Muscle layer of duodenum (tissue), 2 donors: ENCODE results near the gene MIXL1.
"Not testable (repeated sequence)": the region's sequence is repeated elsewhere in the genome, so short reads cannot be mapped to it uniquely, and the experiment has no call there.

Source experiments
- H3K27ac ChIP-seq: one replicate; pipeline ENCODE4 v1.7.0; 2013; ENCODE audit warnings: mild to moderate bottlenecking, low read length
- H3K27me3 ChIP-seq: one replicate; pipeline ENCODE4 v1.7.0; 2013; ENCODE audit warnings: low read depth, mild to moderate bottlenecking, control low read depth, low read length
- H3K36me3 ChIP-seq, 2 donors: one replicate each; pipeline ENCODE4 v1.7.0; 2013; ENCODE audit warnings: low read length in 2 of 2, control low read depth in 1 of 2, mild to moderate bottlenecking in 1 of 2; ENCODE audit not compliant: insufficient read depth in 2 of 2, control insufficient read depth in 1 of 2
- H3K4me1 ChIP-seq, 2 donors: one replicate each; pipeline ENCODE4 v1.7.0; 2013; ENCODE audit warnings: low read length in 2 of 2, mild to moderate bottlenecking in 2 of 2, control low read depth in 1 of 2, moderate library complexity in 1 of 2; ENCODE audit not compliant: insufficient read depth in 2 of 2, control insufficient read depth in 1 of 2
- H3K4me3 ChIP-seq, 2 donors: one replicate each; pipeline ENCODE4 v1.7.0; 2013; ENCODE audit warnings: low read length in 2 of 2, low read depth in 1 of 2, mild to moderate bottlenecking in 1 of 2
- H3K9me3 ChIP-seq, 2 donors: one replicate each; pipeline ENCODE4 v1.7.0; 2013; ENCODE audit warnings: low read length in 2 of 2, control low read depth in 1 of 2, mild to moderate bottlenecking in 1 of 2; ENCODE audit not compliant: control insufficient read depth in 1 of 2
- donor health status: healthy.

The MIXL1 gene

DNA sequence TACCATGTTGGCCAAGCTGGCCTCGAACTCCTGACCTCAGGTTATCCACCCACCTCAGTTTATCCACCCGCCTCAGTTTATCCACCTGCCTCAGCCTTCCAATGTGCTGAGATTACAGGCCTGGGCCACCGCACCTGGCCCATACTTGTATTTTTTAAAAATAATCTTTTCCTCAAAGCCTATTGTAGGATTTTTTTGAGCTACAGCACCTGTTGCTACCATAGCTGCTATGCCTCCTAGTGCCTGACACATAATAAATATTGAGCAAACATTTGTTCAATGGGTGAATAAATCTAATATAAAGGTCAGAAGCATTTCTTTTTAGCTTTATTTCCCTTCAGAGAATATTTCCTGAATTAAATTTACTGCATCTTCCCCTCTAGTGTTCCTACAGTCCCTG is 21.2 kb upstream of the MIXL1 start:
- Histone ChIP-seq H3K36me3 (no peaks in the 10 kb centered on the region), H3K9me3 (no peaks in the 10 kb centered on the region), H3K27ac (no peak overlapping the region), H3K4me1 (no peaks in the 10 kb centered on the region), H3K27me3 (no peaks in the 10 kb centered on the region), H3K4me3 (no peak overlapping the region)

DNA sequence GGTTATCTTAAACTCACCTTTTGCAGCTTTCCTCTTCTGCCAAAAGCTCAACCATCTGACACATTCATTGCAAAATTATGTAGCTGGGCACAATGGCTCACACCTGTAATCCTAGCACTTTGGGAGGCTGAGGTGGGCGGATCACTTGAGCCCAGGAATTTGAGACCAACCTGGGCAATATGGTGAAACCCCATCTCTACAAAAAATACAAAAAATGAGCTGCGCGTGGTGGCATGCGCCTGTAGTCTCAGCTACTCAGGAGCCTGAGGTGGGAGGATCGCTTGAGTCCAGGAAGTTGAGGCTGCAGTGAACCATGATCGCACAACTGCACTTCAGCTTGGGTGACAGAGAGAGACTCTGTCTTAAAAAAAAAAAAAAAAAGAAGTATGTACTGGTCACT is 20.8 kb upstream of the MIXL1 start:
- not testable (repeated sequence) for H3K4me1 ChIP-seq, H3K4me3 ChIP-seq

DNA sequence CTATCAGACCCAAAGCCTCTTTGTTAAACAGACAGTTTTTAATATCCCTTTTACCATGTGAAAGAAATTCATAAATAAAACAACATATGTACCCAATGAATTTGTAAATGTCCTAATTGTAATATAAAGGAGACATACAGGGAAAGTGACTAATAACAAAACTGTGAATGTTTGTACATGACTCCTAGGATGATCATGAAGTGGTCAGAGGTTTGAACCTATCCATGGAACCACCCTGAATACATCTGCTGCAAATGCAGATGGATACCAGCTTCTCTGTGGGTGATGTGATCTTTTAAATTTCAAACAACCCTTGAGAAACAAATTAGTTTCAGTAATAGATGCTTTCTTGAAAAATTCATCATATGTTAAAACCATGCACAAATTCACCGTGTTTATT is 20.2 kb upstream of the MIXL1 start:
- no peaks in the 10 kb centered on the region for H3K27me3 ChIP-seq
- no peaks in the 10 kb centered on the region for H3K36me3 ChIP-seq
- H3K27ac ChIP-seq = no peak overlapping the region
- H3K9me3 ChIP-seq = no peaks in the 10 kb centered on the region
- no peak overlapping the region for H3K4me3 ChIP-seq
- no peaks in the 10 kb centered on the region for H3K4me1 ChIP-seq

More for the DNA sequence above, 20.8 kb upstream of the MIXL1 start:
- not testable (repeated sequence) for H3K9me3 ChIP-seq, H3K36me3 ChIP-seq, H3K27me3 ChIP-seq, H3K27ac ChIP-seq

DNA sequence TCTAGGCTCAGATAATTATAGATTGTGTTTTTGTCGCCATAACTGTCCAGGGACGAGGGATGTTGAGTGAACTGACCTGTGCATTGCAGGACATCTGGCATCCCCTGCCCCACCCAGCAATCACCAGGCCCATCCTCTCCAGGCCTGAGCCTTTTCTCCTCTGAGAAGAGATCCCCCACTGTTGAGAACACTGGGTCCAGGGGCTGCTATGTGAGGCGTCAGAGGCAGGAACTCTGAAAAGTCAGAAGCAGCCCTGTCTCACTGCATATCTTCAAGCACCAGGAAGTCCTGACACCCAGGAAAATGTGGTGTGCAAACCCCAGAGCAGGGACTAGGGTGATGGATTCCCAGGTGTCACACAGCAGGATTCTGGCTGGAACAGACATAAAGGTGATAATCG is 19.8 kb upstream of the MIXL1 start:
- Histone ChIP-seq H3K36me3 (no peaks in the 10 kb centered on the region), H3K4me1 (no peaks in the 10 kb centered on the region), H3K9me3 (no peaks in the 10 kb centered on the region), H3K27ac (no peak overlapping the region), H3K4me3 (no peak overlapping the region), H3K27me3 (no peaks in the 10 kb centered on the region)

DNA sequence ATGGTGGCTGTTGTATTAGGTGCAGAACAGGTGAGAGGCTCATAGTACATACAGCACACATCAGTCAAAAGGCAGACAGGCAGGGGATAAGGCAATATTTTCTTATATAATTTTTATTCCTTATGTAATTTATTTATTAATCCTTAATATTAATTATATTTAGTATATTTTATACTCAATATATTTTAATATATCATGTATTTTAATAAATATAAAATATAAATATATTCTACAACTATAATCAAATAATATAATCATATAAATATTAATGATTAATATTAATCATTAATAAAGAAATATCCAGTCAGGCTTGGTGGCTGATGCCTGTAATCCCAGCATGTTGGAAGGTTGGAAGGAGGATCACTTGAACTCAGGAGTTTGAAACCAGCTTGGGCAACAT is 19.3 kb upstream of the MIXL1 start:
- H3K27me3 ChIP-seq = no peaks in the 10 kb centered on the region
- no peak overlapping the region for H3K4me3 ChIP-seq
- H3K9me3 ChIP-seq = no peaks in the 10 kb centered on the region
- no peaks in the 10 kb centered on the region for H3K36me3 ChIP-seq
- H3K27ac ChIP-seq = no peak overlapping the region
- H3K4me1 ChIP-seq = no peaks in the 10 kb centered on the region

DNA sequence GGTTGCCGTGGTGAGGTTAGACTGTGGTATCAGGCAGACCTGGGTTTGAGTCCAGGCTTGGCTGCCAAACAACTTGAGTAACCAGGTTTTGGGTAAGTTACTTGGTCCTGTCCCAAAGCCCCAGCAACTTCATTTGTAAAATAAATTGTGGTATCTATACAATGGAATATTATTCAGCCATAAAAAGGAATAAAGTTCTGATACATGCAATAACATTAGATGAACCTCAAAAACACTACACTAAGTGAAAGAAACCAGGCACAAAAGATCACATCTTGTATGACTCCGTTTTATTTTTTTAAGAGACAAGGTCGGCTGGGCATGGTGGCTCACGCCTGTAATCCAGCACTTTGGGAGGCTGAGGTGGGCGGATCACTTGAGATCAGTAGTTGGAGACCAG is 16.4 kb upstream of the MIXL1 start:
- H3K9me3 ChIP-seq = no peaks in the 10 kb centered on the region
- no peak overlapping the region for H3K27ac ChIP-seq
- H3K27me3 ChIP-seq = no peaks in the 10 kb centered on the region
- H3K4me1 ChIP-seq = no peaks in the 10 kb centered on the region
- no peak overlapping the region for H3K4me3 ChIP-seq
- H3K36me3 ChIP-seq = no peaks in the 10 kb centered on the region

DNA sequence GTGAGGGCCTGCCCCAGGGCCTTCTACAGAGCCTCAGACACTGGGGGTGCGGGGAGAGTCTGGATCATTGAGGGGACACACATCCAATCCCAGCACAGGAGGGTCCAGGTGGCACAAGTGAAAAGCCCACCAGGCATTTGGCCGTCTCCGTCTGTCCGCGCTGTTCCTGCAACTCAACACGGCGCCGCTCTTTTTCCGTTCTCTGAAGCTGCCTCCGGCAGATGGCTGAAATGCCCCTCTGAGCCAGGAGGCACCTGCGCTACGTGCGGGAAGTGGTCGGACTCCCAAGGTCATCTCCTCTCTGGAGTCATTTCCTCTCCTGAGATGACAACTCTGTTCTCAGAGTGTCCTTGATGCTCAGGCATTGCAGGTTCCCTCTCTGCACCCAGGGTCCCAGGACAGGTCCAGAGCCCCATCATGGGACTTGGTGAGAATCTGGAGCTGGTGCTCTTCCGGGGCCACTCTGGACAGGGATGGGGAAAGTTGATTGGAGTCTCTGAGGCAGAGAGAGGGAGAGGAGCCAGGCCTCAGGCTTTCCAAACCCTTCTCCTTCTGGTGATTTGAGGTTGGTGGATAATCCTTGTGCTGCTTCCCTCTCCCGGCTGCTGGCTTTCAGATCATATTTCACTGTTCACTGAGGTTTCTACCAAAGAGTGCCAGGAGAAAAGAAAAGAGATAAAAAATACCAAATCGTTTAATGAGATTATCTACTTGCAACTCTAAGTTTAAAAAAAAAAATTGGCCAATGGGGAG is 14.0 kb upstream of the MIXL1 start:
- Histone ChIP-seq H3K4me3 (no peak overlapping the region), H3K9me3 (no peaks in the 10 kb centered on the region), H3K4me1 (no peaks in the 10 kb centered on the region), H3K36me3 (no peaks in the 10 kb centered on the region), H3K27me3 (no peaks in the 10 kb centered on the region), H3K27ac (no peak overlapping the region)

DNA sequence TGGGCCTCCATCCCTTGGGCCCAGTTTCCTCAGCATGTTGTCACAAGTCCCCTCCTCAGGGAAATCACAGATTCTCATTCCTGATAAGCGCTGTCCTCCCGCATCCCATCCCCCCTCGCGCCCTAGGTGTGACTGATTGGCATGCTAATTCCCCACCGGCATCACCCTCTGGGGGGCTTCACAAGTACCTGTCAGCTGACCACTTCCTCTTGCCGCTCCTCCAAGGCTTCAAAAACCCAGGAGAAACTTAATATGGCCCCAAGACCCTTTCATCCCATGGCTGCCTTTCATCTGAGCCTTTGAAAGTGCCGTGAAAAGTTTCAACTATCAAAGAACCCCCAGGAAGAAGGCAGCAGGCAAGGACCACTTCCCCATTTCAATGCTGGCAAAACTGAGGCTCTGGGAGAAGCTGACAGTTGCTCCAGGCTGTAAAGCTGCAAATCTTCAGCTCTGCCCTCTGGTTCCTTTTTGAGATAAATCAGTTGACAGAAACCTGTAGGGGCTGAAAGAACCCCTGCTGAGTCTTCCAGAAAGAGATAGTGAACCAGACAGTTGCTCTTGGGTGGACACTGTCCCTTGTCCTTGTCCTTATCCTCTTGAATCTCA is 12.8 kb upstream of the MIXL1 start:
- Histone ChIP-seq H3K9me3 (no peaks in the 10 kb centered on the region), H3K27me3 (no peaks in the 10 kb centered on the region), H3K4me1 (no peaks in the 10 kb centered on the region), H3K36me3 (no peaks in the 10 kb centered on the region), H3K27ac (no peak overlapping the region), H3K4me3 (no peak overlapping the region)

DNA sequence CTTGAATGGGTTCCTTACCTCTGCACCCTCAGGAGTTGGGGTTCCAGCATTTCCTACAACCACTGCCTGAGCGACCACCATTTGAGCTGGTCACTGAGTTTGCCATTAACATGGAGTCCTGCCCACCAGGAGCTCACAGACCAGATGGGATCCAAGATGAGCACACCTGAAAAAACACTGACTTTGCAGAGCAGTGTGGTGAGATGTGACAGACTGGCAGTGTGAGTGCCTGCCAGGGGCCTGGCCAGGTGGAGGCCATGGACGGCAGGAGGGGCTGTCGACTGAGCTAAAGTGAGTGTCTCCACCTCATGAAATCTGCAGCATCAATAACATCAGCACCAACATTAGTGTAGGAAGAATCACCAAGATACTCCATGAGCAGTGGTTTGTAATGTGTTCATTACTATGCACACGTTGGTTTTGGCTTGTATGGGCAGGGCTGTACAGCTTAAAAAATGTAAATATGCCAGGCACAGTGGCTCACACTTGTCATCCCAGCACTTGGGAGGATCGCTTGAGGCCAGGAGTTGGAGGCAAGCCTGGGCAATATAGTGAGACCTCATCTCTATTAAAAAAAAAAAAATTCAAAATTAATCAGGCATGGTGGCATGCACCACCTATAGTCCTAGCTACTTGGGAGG is 12.2 kb upstream of the MIXL1 start:
- no peak overlapping the region for H3K4me3 ChIP-seq
- no peaks in the 10 kb centered on the region for H3K9me3 ChIP-seq
- H3K27ac ChIP-seq = no peak overlapping the region
- no peaks in the 10 kb centered on the region for H3K36me3 ChIP-seq
- H3K27me3 ChIP-seq = no peaks in the 10 kb centered on the region
- H3K4me1 ChIP-seq = no peaks in the 10 kb centered on the region

DNA sequence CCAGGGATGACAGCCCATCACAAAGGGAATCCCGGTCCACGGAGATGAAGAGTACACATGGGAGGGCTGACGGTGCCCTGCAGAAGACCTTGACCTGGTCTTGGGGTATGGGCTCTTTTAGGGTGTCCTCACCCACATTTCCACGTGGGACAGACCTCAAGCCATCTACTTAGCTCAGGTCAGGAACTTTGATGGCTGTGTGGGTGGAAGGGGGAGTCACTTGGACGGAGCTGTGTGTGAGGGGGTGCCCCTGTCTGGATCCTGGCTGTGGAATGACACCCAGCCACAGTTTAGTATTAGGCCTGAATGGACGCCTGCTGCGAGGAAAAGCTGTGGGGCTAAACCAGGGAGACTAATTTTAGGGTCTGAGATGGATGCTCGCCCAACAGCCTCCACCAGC is 10.9 kb upstream of the MIXL1 start:
- Histone ChIP-seq H3K27ac (no peak overlapping the region), H3K27me3 (no peaks in the 10 kb centered on the region)

DNA sequence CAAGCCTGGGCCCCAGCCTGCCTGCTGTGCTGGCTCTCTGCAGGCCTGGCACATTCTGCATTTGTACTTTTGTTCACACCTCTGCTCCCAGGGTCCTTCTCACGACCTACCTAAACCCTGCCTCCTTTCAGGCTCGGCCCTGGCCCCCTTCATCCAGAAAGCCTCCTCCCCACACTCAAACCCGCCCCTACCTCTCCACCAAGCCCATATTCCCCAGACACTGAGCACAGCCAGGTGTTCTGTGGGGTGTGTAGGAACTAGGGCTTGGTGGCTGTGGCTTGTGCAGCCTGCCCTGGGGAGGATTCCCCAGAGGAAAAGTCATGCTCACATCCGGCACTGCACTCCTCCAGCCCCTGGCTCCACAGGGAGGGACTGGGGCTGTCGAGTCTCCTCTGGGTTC is 8.2 kb upstream of the MIXL1 start:
- Histone ChIP-seq H3K9me3 (no peaks in the 10 kb centered on the region), H3K36me3 (no peaks in the 10 kb centered on the region)

More for the DNA sequence above, 10.9 kb upstream of the MIXL1 start:
- Histone ChIP-seq H3K9me3 (no peaks in the 10 kb centered on the region), H3K4me1 (no peaks in the 10 kb centered on the region), H3K4me3 (no peak overlapping the region), H3K36me3 (no peaks in the 10 kb centered on the region)

More for the DNA sequence above, 8.2 kb upstream of the MIXL1 start:
- H3K27ac ChIP-seq = no peak overlapping the region
- no peaks in the 10 kb centered on the region for H3K27me3 ChIP-seq
- no peak overlapping the region for H3K4me3 ChIP-seq
- no peaks in the 10 kb centered on the region for H3K4me1 ChIP-seq
